ENCODE measurements around the gene SOX1. TPM values are rescaled to one million over a fixed set of nuclear protein-coding genes. Genes with fewer than 3 reads are reported as not detected.

The SOX1 gene
- total RNA-seq, 1 experiment from 2014 or later = 0.15 TPM

- TF ChIP-seq ZNF532 (CRISPR knock-in tag; IDR thresholded peaks at IDR 0.05; ENCODE audit: borderline replicate concordance) (no peak), JUN (CRISPR knock-in tag; IDR thresholded peaks at IDR 0.05) (no peak), ZNF416 (CRISPR knock-in tag; IDR thresholded peaks at IDR 0.05) (no peak), GRHL2 (CRISPR knock-in tag; IDR thresholded peaks at IDR 0.05; ENCODE audit: insufficient replicate concordance, severe bottlenecking) (no peak), ATF1 (CRISPR knock-in tag; IDR thresholded peaks at IDR 0.05) (no peak), ERG (CRISPR knock-in tag; IDR thresholded peaks at IDR 0.05) (no peak), ZNF425 (CRISPR knock-in tag; conservative IDR thresholded peaks at IDR 0.05) (no peak), ZNF219 (CRISPR knock-in tag; IDR thresholded peaks at IDR 0.05; ENCODE audit: borderline replicate concordance) (no peak), ZNF121 (CRISPR knock-in tag; IDR thresholded peaks at IDR 0.05) (no peak), PRRX2 (CRISPR knock-in tag; IDR thresholded peaks at IDR 0.05) (no peak), ELF4 (CRISPR knock-in tag; IDR thresholded peaks at IDR 0.05; ENCODE audit: low read depth) (no peak)
These were observed 46.4 kb downstream of the SOX1 start (continued) for GRCh38 chr13:112113348-112113747.

GRCh38 chr13:112113851-112114250, 46.9 kb downstream of the SOX1 start:
- ChIA-PET CTCF (no interaction called here), POLR2A (no interaction called here)
- Mint-ChIP-seq H3K4me1 (no peaks in the 10 kb centered on the region), H3K4me3 (no peak overlapping the region), H3K27me3 (ENCODE audit: low read depth) (peaks cover 24% of the 10 kb centered on the region), H3K27ac (no peak overlapping the region), H3K9me3 (no peaks in the 10 kb centered on the region), H3K36me3 (no peaks in the 10 kb centered on the region)
- no peak for DNase-seq (ENCODE audit: low spot score)
- ATAC-seq = no peak
- no peak for TF ChIP-seq OVOL2 (CRISPR knock-in tag; IDR thresholded peaks at IDR 0.05; ENCODE audit: borderline replicate concordance)
- TF ChIP-seq PREB (CRISPR knock-in tag; IDR thresholded peaks at IDR 0.05; ENCODE audit: borderline replicate concordance) = no peak
- no peak for TF ChIP-seq CREB1 (CRISPR knock-in tag; IDR thresholded peaks at IDR 0.05)
- no peak for TF ChIP-seq MYBL2 (CRISPR knock-in tag; IDR thresholded peaks at IDR 0.05)
- TF ChIP-seq E2F1 (CRISPR knock-in tag; IDR thresholded peaks at IDR 0.05) = no peak
- no peak for TF ChIP-seq ZNF263 (CRISPR knock-in tag; IDR thresholded peaks at IDR 0.05; ENCODE audit: low read depth)
- no peak for TF ChIP-seq KAT7 (CRISPR knock-in tag; IDR thresholded peaks at IDR 0.05; ENCODE audit: borderline replicate concordance)
- no peak for TF ChIP-seq HMGXB4 (CRISPR knock-in tag; IDR thresholded peaks at IDR 0.05)
- no peak for TF ChIP-seq SOX15 (CRISPR knock-in tag; IDR thresholded peaks at IDR 0.05)
- TF ChIP-seq USF2 (CRISPR knock-in tag; IDR thresholded peaks at IDR 0.05) = no peak
- TF ChIP-seq GABPB1 (CRISPR knock-in tag; IDR thresholded peaks at IDR 0.05) = no peak
- TF ChIP-seq SMAD4 (CRISPR knock-in tag; IDR thresholded peaks at IDR 0.05) = no peak
- no peak for TF ChIP-seq NR1H2 (CRISPR knock-in tag; IDR thresholded peaks at IDR 0.05)
- TF ChIP-seq ZNF423 (CRISPR knock-in tag; IDR thresholded peaks at IDR 0.05) = no peak
